ENCODE data around the gene RNF149.
A peak's percentile ranks its signal among the peaks of the same experiment; 100 is the strongest.
"Not testable (repeated sequence)": the region's sequence is repeated elsewhere in the genome, so short reads cannot be mapped to it uniquely, and the experiment has no call there.

Gene RNF149

GRCh38 chr2:101308432-101309210 lies at the start of gene RNF149:
RNF149 (minus strand) TSS chr2:101308701; CDS start chr2:101308588, 113 bp downstream.
- peak; percentile 92 for DNase-seq

- DNase-seq, result no peak
These were observed 48.9 kb upstream of the RNF149 start for GRCh38 chr2:101357376-101357775.

- no peak for DNase-seq
These were observed 48.0 kb upstream of the RNF149 start for GRCh38 chr2:101356521-101356920.

- DNase-seq, result no peak
These were observed 47.6 kb upstream of the RNF149 start for GRCh38 chr2:101356055-101356454.

- DNase-seq, result no peak
These were observed 47.0 kb upstream of the RNF149 start for GRCh38 chr2:101355401-101356054.

- no peak for DNase-seq
These were observed 46.2 kb upstream of the RNF149 start for GRCh38 chr2:101354420-101355311.

- not testable (repeated sequence) for DNase-seq
These were observed 44.1 kb upstream of the RNF149 start for GRCh38 chr2:101352631-101353030.

GRCh38 chr2:101351207-101351606 lies 42.7 kb upstream of the RNF149 start:
- DNase-seq, result no peak

GRCh38 chr2:101349893-101350662 lies 41.6 kb upstream of the RNF149 start:
- no peak for DNase-seq

- no peak for DNase-seq
These were observed 40.4 kb upstream of the RNF149 start for GRCh38 chr2:101348883-101349282.

GRCh38 chr2:101346909-101347308 lies 38.4 kb upstream of the RNF149 start:
- no peak for DNase-seq

- no peak for DNase-seq
These were observed 35.6 kb upstream of the RNF149 start for GRCh38 chr2:101344137-101344536.

GRCh38 chr2:101342625-101343008 lies 34.1 kb upstream of the RNF149 start:
- no peak for DNase-seq

GRCh38 chr2:101341901-101342624 lies 33.6 kb upstream of the RNF149 start:
- DNase-seq, result peak; percentile 68

GRCh38 chr2:101341421-101341820 lies 32.9 kb upstream of the RNF149 start:
- DNase-seq, result no peak

GRCh38 chr2:101340141-101340551 lies 31.6 kb upstream of the RNF149 start:
- DNase-seq, result no peak

- no peak for DNase-seq
These were observed 30.9 kb upstream of the RNF149 start for GRCh38 chr2:101339266-101339880.

- no peak for DNase-seq
These were observed 29.4 kb upstream of the RNF149 start for GRCh38 chr2:101337877-101338276.

- no peak for DNase-seq
These were observed 24.6 kb upstream of the RNF149 start for GRCh38 chr2:101332885-101333766.

- no peak for DNase-seq
These were observed 22.7 kb upstream of the RNF149 start for GRCh38 chr2:101331202-101331601.
